PC-9 (cell line): ENCODE measurements around the gene MLXIPL.

Source experiments
- CTCF ChIP-seq: fragments of 200-600 bp; sonication (generic); conservative IDR thresholded peaks from 2 replicates; pipeline ENCODE4 v1.6.1; 2017; ENCODE audit warnings: mixed run types, antibody characterized with exemption, mild to moderate bottlenecking, moderate library complexity
- EZH2 ChIP-seq: fragments of 200-600 bp; sonication (generic); IDR thresholded peaks from 2 replicates; pipeline ENCODE4 v1.8.0; 2017; ENCODE audit warnings: antibody characterized with exemption, low read depth

GRCh38 chr7:73602721-73603651 lies 21.3 kb downstream of the MLXIPL start:
- TF ChIP-seq CTCF (no peak), EZH2 (no peak)
